ENCODE data around the gene NFATC1. TPM values are rescaled to one million over a fixed set of nuclear protein-coding genes. Genes with fewer than 3 reads are reported as not detected.
A peak's percentile ranks its signal among the peaks of the same experiment; 100 is the strongest.

NFATC1 gene
- total RNA-seq, 4 donors from 2014 or later = 2.1 to 41.3 (median 7.6) TPM

- peaks cover 0 to 33% (median 0%) of the 10 kb centered on the region in 3 donors for H3K36me3 ChIP-seq
- no peaks in the 10 kb centered on the region for H3K27me3 ChIP-seq
- H3K4me1 ChIP-seq = peaks cover 0 to 13% (median 0%) of the 10 kb centered on the region in 4 donors
- no peak for TF ChIP-seq POLR2A (IDR thresholded peaks at IDR 0.05)
- no peak for TF ChIP-seq CTCF (IDR thresholded peaks at IDR 0.05)
- H3K9me3 ChIP-seq = no peaks in the 10 kb centered on the region
- no peak overlapping the region for H3K4me3 ChIP-seq
- no peak for DNase-seq
- H3K27ac ChIP-seq = no peak overlapping the region
Observed at GRCh38 chr18:79453816-79454735, 58.3 kb downstream of the NFATC1 start.

GRCh38 chr18:79455261-79455660 lies 59.5 kb downstream of the NFATC1 start:
- TF ChIP-seq CTCF (IDR thresholded peaks at IDR 0.05) (no peak), POLR2A (IDR thresholded peaks at IDR 0.05) (no peak)
- H3K27ac ChIP-seq = no peak overlapping the region
- no peaks in the 10 kb centered on the region for H3K27me3 ChIP-seq
- no peaks in the 10 kb centered on the region for H3K9me3 ChIP-seq
- H3K4me3 ChIP-seq = no peak overlapping the region
- no peak for DNase-seq
- H3K36me3 ChIP-seq = peaks cover 0 to 33% (median 0%) of the 10 kb centered on the region in 3 donors
- peaks cover 0 to 25% (median 4%) of the 10 kb centered on the region in 4 donors for H3K4me1 ChIP-seq

- TF ChIP-seq POLR2A (IDR thresholded peaks at IDR 0.05) = no peak
- TF ChIP-seq CTCF (IDR thresholded peaks at IDR 0.05) = no peak
- no peak overlapping the region for H3K27ac ChIP-seq
- no peak overlapping the region for H3K4me3 ChIP-seq
- H3K9me3 ChIP-seq = no peaks in the 10 kb centered on the region
- H3K27me3 ChIP-seq = no peaks in the 10 kb centered on the region
- peaks cover 0 to 27% (median 12%) of the 10 kb centered on the region in 4 donors for H3K4me1 ChIP-seq
- DNase-seq = no peak
- peaks cover 0 to 24% (median 0%) of the 10 kb centered on the region in 3 donors for H3K36me3 ChIP-seq
Observed at GRCh38 chr18:79456105-79456980, 60.6 kb downstream of the NFATC1 start.

GRCh38 chr18:79457239-79457638 lies 61.5 kb downstream of the NFATC1 start:
- DNase-seq = no peak
- no peaks in the 10 kb centered on the region for H3K9me3 ChIP-seq
- no peak overlapping the region for H3K4me3 ChIP-seq
- TF ChIP-seq POLR2A (IDR thresholded peaks at IDR 0.05) (no peak), CTCF (IDR thresholded peaks at IDR 0.05) (no peak)
- H3K27ac ChIP-seq = no peak overlapping the region
- H3K4me1 ChIP-seq = peaks cover 0 to 27% (median 16%) of the 10 kb centered on the region in 4 donors
- H3K36me3 ChIP-seq = peaks cover 0 to 15% (median 0%) of the 10 kb centered on the region in 3 donors
- H3K27me3 ChIP-seq = no peaks in the 10 kb centered on the region

- no peak for DNase-seq
- Histone ChIP-seq H3K9me3 (no peaks in the 10 kb centered on the region), H3K4me3 (no peak overlapping the region), H3K4me1 (peaks cover 0 to 27% (median 16%) of the 10 kb centered on the region in 4 donors), H3K27me3 (no peaks in the 10 kb centered on the region), H3K27ac (peak overlapping the region in 1 of 4 donors; percentile 87), H3K36me3 (peaks cover 0 to 14% (median 0%) of the 10 kb centered on the region in 3 donors)
- TF ChIP-seq CTCF (IDR thresholded peaks at IDR 0.05) (no peak), POLR2A (IDR thresholded peaks at IDR 0.05) (no peak)
Observed at GRCh38 chr18:79457652-79458051, 61.9 kb downstream of the NFATC1 start.
